ENCODE data around the gene NAV2.

- TF ChIP-seq RAD21 (IDR thresholded peaks at IDR 0.05; ENCODE audit: low read depth) = no peak
- no peak for TF ChIP-seq FOSL1 (IDR thresholded peaks at IDR 0.05; ENCODE audit: low read depth)
- no peak for TF ChIP-seq CTCF (IDR thresholded peaks at IDR 0.05 in 2 of 3, conservative IDR thresholded peaks at IDR 0.05 in 1 of 3; ENCODE audit: borderline replicate concordance in 1 of 3, insufficient read depth in 1 of 3, low read depth in 2 of 3, low read length in 2 of 3)
- no peak for TF ChIP-seq POLR2AphosphoS5 (IDR thresholded peaks at IDR 0.05; ENCODE audit: low read depth, low read length)
- no peak for TF ChIP-seq YY1 (IDR thresholded peaks at IDR 0.05; ENCODE audit: extremely low read depth, insufficient replicate concordance, low read depth, low read length)
- no peak for TF ChIP-seq POLR2A (IDR thresholded peaks at IDR 0.05; ENCODE audit: borderline replicate concordance, extremely low read depth, insufficient read depth, insufficient read length)
Measured at GRCh38 chr11:20132667-20133039, 420.0 kb downstream of the NAV2 start.

Data from HCT116 (cell line).